Omental fat pad (tissue), 4 donors: ENCODE measurements around the gene MAZ. TPM values are rescaled to one million over a fixed set of nuclear protein-coding genes. Genes with fewer than 3 reads are reported as not detected.

ENCODE experiments used
- ATAC-seq: fragments of 150-250 bp; one replicate; pipeline ENCODE4 v1.9.1; 2016; ENCODE audit warnings: mild to moderate bottlenecking, moderate library complexity; ENCODE audit not compliant: low FRiP score
- DNase-seq: peaks from one replicate; pipeline ENCODE4 v3.0.0-alpha.2; 2019; ENCODE audit warnings: low spot score
- CTCF ChIP-seq, 3 donors: fragments of 450-650 bp; IDR thresholded peaks; one replicate each; pipeline ENCODE4 v1.5.1; 2016 to 2017; ENCODE audit warnings: antibody characterized with exemption in 3 of 3, mild to moderate bottlenecking in 3 of 3, moderate library complexity in 2 of 3
- total RNA-seq, 4 donors: library from RNA; depleted of rRNA; stranded (reverse); fragments of >200 nt; gene quantifications; one replicate each; pipeline ENCODE4 v1.1.0, GENCODE V29; 2016

MAZ gene
- total RNA-seq, 4 donors from 2014 or later = 38.0 to 76.9 (median 57.7) TPM

GRCh38 chr16:29808219-29808900 lies 2.0 kb downstream of the MAZ start:
- TF ChIP-seq CTCF (IDR thresholded peaks at IDR 0.05) = no peak
- no peak for ATAC-seq
- DNase-seq = no peak

- no peak for TF ChIP-seq CTCF (IDR thresholded peaks at IDR 0.05)
- ATAC-seq (no peak), DNase-seq (no peak)
These were observed 2.9 kb downstream of the MAZ start for GRCh38 chr16:29809031-29809747.

GRCh38 chr16:29809850-29810698 lies 3.7 kb downstream of the MAZ start:
- TF ChIP-seq CTCF (IDR thresholded peaks at IDR 0.05) = no peak
- no peak for ATAC-seq
- no peak for DNase-seq

- ATAC-seq = no peak
- TF ChIP-seq CTCF (IDR thresholded peaks at IDR 0.05) = no peak
These were observed 4.4 kb downstream of the MAZ start for GRCh38 chr16:29810699-29811169.

GRCh38 chr16:29811170-29811895 lies 5.0 kb downstream of the MAZ start:
- peak; percentile 81 for DNase-seq
- peak; percentile 69 for ATAC-seq

More at GRCh38 chr16:29810699-29811169, 4.4 kb downstream of the MAZ start:
- no peak for DNase-seq

More at GRCh38 chr16:29811170-29811895, 5.0 kb downstream of the MAZ start:
- TF ChIP-seq CTCF (IDR thresholded peaks at IDR 0.05) = no peak
